SK-MEL-5 (cell line): ENCODE data around the gene ZFYVE28. TPM values are rescaled to one million over a fixed set of nuclear protein-coding genes. Genes with fewer than 3 reads are reported as not detected.
A peak's percentile ranks its signal among the peaks of the same experiment; 100 is the strongest.
"Not testable (repeated sequence)": the region's sequence is repeated elsewhere in the genome, so short reads cannot be mapped to it uniquely, and the experiment has no call there.

Experiments used
- DNase-seq: peaks from one replicate; pipeline ENCODE4 v3.0.0-alpha.2; 2016; ENCODE audit warnings: low read depth, low spot score
- in situ Hi-C: cut with HindIII; loops from 2 replicates; pipeline ENCODE4 v1.10.0; 2016; ENCODE audit warnings: low sequenced_read_pairs, high pct_unique_total_duplicates, low pct_unique_long_range_greater_than_20kb
- total RNA-seq: library from RNA; depleted of rRNA; stranded (reverse); fragments of >200 nt; shearing (Covaris generic); gene quantifications from 2 replicates; pipeline ENCODE4 v1.2.3, GENCODE V29; 2014

Gene ZFYVE28
- total RNA-seq, 1 experiment from 2014 or later = 3.1 TPM

DNA sequence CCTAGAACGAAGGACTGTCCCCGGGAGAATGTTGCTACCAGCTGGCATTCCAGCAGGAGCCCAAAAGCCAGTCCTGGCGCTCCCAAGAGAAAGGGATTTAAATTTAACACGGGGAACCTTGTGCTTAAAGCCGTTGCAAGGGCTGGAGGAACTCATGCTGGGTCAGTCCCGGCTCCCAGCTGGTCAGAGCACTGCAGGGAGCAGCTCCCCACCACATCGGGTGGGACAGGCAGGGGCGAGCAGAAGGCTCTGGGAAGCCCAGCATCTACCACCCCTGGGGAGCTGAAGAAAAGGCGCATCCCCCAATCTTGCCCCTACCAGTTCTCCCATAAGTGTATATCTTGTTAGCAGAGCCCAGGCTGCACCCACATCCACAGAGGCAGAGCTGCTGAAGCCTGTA, 16.0 kb upstream of the ZFYVE28 start:
- DNase-seq = no peak
- in situ Hi-C loops = no loop called here

GRCh38 chr4:2433609-2434350, 15.3 kb upstream of the ZFYVE28 start:
- no peak for DNase-seq

DNA sequence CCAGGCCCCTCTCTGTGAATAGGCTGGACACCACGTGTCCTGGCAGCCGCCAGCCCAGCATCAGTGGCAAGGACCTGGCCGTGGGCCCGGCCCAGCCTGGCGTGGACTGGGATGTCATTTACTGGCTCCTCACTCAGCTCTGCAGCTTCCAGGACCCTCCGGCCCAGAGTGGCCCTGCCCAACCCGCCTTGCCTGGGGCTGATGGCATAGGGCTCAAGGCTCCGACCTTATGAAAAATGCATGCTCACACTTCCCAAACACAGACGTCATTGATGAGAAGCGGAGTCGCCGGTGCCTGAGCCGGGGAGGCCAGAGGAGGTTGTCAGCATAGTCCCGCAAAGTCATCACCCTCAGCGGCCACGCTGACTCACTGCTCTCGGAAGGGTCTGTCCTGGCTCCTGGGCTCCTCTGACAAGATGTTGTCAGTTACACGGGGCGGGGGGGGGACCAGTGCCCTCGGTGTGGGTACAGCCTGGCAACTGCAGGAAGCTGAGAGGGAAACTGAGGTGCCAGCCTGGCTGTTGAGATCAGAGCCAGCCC, 14.6 kb upstream of the ZFYVE28 start:
- peak; percentile 36 for DNase-seq
- in situ Hi-C loops = no loop called here

More at GRCh38 chr4:2433609-2434350, 15.3 kb upstream of the ZFYVE28 start:
- in situ Hi-C loops = no loop called here

DNA sequence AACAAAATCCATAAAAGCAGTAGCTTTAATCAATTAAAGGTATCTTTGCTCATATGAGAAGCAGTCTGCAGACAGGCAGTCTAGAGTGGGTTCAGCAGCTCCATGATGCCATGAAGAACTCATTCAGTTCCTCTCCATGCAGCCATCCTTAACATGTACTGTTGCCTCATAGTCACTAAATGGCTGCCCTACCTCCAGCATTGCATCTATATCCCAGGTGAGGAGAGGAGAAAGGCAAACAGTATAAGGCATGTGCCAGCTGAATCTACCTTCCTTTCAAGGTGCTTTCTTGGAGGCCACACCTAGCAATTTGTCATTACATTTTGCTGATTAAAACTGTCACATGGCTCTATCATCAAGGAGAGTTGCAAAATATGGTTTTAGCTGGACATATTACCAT, 13.6 kb upstream of the ZFYVE28 start:
- no peak for DNase-seq
- in situ Hi-C loops = no loop called here

DNA sequence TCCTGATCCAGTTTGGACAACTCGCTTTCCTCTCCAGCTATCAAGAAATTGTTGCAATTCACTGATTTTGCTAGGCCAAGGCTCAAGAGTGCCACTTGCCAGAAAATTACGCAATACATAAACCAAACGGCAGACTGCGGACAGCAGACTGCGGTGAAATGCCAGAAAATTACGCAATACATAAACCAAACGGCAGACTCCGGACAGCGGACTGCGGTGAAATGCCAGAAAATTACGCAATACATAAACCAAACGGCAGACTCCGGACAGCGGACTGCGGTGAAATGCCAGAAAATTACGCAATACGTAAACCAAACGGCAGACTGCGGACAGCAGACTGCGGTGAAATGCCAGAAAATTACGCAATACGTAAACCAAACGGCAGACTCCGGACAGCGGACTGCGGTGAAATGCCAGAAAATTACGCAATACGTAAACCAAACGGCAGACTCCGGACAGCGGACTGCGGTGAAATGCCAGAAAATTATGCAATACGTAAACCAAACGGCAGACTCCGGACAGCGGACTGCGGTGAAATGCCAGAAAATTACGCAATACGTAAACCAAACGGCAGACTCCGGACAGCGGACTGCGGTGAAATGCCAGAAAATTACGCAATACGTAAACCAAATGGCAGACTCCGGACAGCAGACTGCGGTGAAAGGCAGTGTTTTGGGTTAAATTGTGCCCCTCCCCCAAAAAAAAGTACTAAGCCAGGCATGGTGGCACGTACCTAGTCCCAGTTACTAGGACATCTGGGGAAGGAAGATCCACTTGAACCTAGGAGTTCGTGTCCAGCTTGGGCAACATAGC, 11.7 kb upstream of the ZFYVE28 start:
- in situ Hi-C loops, DNase-seq: not testable (repeated sequence)

GRCh38 chr4:2428496-2429213, 10.2 kb upstream of the ZFYVE28 start:
- in situ Hi-C loops = no loop called here
- no peak for DNase-seq

DNA sequence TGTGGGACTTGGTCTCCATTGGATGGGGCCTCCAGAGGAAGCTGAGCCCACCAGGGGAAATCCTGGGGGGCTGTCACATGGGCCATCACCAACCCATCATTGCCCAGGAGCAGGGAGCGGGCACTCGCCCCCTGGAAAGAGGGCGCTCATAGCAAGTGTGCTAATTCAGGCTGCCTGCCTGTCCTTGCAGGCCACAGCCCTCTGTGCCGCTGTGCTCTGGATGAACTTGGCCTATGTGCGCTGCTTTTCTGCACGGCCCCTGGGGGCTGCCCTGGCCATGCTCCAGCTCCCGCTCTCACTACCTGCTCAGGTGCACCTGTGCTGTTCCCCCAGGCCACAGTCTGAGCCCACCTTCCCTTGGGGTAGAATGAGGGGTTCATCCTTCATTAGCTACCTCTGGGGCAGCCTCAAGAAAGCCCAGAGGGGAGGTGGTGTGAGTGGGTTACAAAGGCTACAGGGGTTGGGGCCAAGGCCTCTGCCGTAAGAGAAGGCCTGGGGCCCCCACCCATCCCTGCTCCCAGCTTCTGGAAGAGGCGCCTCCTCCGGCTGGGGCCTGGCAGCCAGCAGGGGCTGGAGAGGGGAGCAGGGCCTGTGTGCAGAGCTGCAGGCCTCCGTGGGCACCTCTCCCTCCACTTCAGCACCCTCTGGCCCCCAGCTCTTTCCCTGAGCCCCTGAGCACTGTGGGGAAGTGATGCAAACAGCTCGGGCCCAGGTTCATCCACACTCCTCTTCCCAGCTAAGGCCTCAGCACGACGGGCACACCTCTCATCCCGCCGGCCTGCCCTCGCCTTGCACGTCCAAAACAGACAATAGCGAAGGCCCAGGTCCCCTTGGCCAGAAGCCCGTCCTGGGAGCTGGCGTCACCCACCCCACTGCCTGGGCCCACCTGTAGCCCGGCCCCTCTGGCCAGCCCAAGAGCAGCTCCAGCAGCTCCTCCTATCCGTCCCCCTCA, 9.2 kb upstream of the ZFYVE28 start:
- DNase-seq = no peak
- in situ Hi-C loops = no loop called here

DNA sequence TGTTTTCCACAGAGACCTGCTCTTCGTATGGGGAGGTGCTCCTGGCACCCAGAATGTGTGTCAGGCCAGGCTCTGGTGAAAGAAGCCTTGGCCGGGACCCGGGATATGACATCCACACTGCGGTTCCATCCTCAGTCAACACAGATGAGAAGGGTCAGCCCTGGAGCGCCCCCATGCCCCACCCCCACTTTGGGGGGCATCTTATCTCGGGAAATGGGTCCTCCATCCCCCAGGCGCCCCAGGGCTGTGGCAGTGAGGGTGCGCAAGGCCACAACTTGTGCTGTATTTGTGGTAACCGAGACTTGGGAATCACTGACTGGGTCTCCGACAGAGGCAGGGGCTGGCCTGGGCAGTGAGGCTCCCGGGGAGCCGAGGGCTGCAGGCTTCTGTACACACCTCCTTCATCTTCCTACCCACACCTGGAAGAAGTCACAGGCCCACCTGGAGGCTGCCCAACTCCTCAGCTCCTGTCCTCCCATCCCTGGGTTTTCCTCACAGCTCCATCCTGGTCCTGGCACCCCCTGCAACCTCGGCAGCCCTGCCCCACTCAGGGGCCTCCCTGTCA, 8.3 kb upstream of the ZFYVE28 start:
- no peak for DNase-seq
- in situ Hi-C loops = no loop called here

DNA sequence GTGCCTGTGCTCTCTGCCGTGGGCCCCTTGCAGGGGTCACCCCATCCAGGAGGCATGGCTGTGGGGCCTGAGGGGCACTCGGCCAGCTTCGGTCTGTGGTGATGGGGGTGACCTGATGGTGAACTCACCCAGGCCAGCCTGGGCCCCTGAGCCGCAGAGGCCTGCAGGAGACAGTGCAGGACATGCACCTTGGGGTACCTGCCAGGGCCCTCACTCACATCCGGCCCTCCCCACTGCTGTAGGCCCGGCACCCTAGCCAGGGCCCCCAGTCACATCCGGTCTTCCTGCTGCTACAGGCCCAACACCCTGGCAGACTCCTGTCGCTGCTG, 7.6 kb upstream of the ZFYVE28 start:
- DNase-seq = no peak
- in situ Hi-C loops = no loop called here

DNA sequence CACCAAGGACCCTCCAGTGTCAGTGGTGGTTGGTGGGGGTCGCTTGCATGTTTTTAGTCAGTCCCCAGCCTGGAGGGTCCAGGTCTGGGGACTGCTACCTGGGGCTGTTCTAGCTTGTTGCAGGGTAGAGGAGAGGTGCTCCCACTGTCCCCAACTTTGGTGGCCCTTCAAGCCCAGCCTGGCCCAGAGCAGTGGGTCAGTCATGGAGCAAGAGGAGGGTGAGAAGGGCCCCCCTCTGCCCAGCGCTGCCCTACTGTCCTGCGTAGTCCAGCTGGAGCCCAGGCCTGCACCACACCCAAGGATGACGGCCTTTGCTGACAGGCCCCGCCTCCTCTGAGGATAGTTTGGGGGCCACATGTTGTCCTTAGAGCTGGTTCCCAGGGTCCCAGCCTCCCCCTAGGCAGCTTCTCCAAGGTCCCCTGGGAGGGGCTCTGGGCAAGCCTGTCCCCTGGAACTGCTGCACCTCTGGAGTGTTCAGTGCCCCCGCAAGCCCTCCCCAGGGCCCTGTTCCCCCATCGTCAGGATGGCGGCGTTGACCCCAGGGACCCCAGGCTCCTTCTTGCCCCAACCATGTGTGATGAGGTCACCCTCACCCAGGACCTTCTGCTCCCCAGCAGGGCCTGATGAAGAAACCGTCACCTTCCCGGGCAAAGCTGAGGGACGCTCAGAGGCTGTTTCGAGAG, 7.1 kb upstream of the ZFYVE28 start:
- in situ Hi-C loops = no loop called here
- DNase-seq = no peak

DNA sequence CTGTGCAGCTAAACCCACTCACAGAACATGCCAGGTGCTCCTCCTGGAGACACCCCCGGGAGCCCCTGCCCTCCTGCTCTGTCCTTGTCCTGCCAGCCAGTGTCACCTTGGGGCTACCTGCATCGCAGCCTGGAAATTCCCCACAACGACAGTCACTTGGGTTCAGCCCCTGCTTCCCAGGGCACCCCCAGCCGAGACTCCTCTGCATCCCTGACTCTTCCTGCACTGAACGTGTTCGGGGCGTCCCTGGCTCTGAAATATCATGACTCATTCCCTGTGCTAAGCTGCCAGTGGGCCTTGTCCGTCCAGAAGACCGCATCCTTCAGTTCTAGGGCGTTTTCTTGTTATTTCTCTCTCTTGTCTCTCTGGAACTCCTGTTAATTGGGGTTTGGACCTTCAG, 6.1 kb upstream of the ZFYVE28 start:
- no peak for DNase-seq
- in situ Hi-C loops = no loop called here

DNA sequence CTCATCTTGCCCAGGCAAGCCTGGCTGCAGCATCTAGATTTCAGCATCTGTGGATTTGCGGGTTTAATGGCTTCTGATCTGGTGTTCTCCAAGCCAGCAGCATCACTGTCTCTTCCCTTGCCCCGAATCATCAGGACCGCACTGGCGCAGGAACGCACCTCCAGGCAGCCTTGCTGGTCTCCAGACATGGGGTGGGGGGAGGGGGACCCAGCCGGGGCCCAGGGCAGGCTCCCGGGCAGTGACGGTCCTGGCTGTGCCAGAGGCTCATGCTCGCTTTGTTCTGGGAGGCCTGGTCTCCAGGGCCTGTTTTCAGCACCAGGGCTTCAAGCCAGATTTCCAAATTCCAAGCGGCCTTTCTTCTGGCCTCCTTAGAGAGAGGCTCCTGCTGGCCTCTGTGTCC, 5.2 kb upstream of the ZFYVE28 start:
- DNase-seq = no peak
- in situ Hi-C loops = no loop called here

GRCh38 chr4:2423066-2423465, 4.6 kb upstream of the ZFYVE28 start:
- in situ Hi-C loops = no loop called here
- DNase-seq = no peak

DNA sequence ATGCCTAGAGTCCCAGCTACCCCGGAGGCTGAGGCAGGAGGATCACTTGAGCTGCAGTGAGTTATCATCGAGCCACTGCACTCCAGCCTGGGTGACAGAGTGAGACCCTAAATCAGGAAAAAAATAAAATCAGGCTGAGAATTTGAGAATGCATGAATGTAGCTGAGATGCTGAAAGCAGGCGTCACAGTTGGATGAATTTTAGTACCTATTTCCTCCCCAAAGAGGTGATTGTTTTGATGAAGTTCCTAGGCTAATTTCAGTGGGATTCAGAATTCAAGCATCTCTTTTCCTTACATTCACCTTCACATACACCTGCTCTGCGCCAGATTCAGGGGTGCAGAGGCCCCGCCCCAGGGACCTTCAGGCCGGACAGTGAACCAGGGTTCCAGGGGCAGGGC, 3.5 kb upstream of the ZFYVE28 start:
- in situ Hi-C loops = no loop called here
- DNase-seq = no peak

DNA sequence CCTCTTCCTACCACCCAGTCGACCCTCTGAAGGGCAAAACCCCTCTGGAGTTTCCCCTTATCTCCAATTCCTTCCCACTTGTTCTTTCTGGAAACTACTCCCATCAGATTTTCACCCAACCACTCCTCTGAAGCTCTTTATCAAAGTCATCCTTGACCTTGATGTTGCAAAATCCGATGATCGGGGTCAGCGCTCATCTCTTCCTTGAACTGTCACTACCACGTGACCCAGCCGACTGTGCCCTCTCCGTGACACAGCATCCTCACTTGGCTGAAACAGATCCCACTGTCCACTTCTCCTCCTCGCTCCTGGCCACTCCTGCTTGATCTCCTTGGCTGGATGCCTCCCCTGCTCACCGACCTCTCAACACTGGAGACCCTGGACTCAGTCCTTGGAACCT, 1.4 kb upstream of the ZFYVE28 start:
- in situ Hi-C loops = no loop called here
- DNase-seq = no peak
